ENCODE data around the gene ROBO3.

ROBO3 gene

DNA sequence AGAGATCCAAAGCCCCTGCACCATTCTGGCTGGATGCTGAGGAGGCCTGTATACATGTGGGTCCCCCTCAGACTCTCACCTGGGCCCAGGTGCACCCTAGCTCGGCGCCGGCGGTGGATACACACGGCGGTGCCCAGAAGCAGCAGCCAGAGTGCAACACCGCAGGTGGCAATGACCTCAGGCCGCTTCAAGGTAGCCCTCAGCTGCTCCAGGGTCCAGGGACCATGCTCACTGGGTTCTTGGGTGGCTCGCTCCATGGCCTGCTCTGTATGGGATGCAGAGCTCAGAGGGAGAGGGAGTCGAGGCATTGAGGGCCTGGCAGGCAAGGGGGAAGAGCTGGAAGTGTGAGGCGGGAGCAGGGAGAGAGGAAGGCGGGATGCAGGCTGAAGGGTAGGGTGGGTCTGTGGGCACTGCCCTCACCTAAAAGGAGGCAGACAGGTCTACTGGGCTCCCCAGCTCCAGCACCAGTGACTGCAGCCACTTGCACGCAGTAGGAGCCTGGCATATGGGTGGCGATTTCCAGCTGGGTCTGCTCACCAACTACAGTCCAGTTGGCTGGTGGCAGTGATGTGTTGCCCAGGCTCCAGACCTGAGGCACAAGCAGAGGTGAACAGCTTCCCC, 28.7 kb downstream of the ROBO3 start:
- no peak for DNase-seq

- no peak for DNase-seq
Observed at GRCh38 chr11:124894606-124895430, 29.6 kb downstream of the ROBO3 start.

DNA sequence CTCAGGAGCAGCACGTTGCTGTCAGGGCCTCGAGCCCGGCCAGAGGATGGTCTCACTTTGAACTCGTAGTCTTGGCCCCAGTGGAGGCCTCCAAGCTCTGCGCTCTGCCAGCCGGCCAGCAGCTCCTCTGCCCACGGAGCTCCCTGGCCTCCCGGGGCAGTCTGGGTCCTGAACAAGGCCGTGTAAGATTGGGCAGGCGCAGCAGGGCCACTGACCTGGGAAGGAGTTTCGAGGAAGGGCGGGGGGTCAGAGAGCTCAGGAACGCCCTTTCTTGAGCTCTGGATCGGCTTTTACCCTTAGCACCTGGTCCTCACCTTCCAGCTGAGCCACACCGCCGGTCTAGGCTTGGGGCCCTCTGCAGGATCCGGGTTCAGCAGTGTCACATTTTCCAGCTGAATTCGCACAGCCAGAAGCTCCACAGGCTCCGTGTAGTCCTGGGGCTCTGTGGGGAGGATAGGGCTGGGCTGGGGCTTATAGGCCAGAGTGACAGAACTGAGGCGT, 30.3 kb downstream of the ROBO3 start:
- DNase-seq = no peak

- no peak for DNase-seq
Observed at GRCh38 chr11:124896071-124896750, 31.0 kb downstream of the ROBO3 start.

- no peak for DNase-seq
Observed at GRCh38 chr11:124896821-124897391, 31.7 kb downstream of the ROBO3 start.

- no peak for DNase-seq
Observed at GRCh38 chr11:124897674-124898262, 32.5 kb downstream of the ROBO3 start, which contains the start of gene ROBO4. Gene ROBO4 (minus strand): TSS chr11:124897865. CDS start chr11:124897795, 70 bp downstream.

DNA sequence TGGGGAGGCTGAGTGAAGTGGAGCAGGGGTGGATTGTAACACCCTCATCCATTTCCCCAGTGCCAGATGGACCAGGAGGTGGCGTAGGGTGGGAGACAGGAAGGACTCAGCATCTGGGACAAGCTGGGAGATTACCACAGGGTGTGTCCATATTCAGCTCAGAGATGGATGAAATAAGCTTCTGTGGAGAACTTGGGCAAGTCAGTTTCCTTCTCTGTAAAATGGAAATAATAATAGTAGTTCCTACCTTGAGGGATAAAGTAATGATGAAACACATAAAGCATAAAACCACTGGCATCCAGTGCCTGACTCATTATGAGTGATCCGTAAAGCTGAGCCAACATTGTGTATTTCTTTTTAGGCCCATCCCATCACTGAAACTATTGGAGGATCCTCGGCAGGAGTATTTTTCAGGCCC, 33.0 kb downstream of the ROBO3 start:
- no peak for DNase-seq

DNA sequence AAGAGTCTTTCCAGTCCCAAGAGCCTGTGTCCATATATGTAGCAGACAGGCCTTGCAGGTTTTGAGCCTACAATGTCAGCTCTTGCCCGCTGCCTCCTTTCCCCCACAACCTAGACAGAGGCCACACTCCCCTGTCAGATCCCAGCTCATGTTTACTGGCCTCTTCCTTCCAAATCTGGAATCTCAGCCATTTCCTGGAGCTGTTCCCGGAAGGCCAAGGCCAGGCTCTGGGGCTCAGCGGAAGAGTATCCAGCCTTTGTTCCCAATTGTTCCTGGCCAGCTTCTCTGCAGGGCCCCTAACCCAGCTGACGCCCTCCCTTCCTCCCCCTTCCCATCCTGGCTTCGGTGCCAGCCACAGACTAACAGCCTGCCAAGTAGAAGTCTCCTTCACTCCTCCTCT, 33.5 kb downstream of the ROBO3 start:
- DNase-seq = no peak

DNA sequence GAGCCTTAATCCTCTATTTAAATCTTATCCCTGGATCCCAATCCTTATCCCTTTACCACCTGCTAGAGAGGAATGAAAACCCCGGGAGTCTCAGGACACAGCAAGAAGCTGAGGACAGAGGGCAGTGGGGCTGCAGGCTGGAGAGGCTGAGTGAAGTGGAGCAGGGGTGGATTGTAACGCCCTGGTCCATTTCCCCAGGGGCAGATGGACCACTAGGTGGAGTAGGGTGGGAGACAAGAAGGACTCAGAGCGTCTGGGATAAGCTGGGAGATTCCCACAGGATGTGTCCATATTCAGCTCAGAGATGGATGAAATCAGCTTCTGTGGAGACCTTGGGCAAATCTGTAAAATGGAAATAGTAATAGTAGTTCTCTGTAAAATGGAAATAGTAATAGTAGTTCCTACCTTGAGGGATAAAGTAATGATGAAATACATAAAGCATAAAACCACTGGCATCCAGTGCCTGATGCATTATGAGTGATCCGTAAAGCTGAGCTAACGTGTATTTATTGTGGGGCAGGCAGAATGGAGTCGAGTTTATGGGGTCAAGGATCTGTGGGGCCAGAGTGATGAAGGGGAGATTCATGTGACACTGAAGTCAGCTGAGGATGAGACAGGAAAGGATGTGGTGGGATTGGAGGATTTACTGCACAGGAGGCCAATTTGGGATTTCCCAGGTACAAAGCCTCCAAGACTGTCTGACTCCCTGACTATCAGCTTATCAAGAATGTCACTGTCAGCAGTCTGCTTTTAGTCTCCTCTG, 34.3 kb downstream of the ROBO3 start:
- DNase-seq = no peak

GRCh38 chr11:124900464-124900863, 35.2 kb downstream of the ROBO3 start:
- DNase-seq = no peak

- no peak for DNase-seq
Observed at GRCh38 chr11:124902616-124903015, 37.4 kb downstream of the ROBO3 start.

DNA sequence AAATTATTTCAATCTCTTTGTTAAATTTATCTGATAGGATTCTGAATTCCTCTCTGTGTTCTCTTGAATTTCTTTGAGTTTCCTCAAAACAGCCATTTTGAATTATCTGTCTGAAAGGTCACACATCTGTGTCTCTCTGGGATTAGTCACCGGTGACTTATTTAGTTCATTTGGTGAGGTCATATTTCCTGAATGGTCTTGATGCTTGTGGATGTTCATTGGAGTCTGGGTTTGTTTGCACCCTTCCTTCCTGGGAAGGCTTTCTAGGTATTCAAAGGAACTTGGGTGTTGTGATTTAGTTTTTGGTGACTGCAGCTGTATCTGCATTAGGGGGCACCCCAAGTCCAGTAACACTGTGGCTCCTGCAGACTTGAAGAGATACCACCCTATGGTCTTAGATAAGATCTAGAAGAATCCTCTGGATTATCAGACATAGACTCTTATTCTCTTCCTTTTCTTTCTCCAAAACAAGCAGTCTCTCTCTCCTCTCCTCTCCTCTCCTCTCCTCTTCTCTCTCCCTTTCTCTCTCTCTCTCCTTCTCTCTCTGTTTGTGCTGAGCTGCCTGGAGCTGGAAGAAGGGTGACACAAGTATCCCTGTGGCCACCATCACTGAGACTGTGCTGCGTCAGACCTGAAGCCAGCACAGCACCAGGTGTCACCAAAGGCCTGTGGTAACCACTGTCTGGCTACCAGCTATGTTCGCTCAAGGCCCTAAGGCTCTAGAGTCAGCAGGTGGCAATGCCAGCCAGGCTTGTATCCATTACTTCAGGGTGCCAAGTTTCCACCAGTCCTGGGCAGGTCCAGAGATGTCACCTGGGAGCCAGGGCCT, 50.5 kb downstream of the ROBO3 start:
- no peak for DNase-seq

DNA sequence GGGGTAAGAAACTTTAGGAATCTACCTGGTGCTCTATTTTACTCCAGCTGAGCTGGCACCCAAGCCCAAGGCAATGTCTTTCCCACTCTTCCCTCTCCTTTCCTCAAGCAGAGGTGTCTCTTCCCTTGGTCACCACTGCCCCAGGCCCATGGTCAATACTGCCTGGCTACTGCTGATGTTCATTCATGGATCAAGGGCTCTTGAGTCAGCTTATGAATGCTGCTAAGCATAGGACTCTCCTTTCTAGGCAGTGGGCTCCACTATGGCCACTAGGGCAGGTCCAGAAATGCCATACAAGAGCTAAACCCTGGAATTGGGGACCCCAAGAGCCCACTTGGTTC, 51.1 kb downstream of the ROBO3 start:
- no peak for DNase-seq

DNA sequence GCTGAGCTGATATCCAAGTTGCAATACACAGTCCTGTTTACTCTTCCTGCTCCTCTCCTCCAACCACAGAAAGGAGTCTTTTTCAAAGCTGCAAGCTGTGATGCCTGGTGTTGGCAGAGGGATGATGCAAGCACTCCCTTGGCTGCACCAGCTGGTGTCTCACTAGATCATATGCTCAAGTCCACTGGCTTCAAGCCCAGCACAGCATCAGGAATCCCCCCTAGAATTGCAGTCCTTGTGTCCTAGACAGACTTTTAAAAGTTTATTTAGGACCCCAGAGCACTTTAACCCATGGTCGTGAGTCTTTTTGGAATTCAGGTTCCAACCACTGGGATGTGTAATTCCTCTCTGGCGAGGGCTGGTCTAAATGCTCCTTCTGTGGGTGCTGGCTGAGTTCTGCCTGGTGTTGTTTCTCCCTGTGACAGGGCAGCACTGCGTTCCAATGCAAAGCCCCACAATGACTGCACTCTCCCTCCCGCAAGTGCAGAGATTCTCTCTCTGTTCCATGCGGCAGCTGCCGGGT, 51.9 kb downstream of the ROBO3 start:
- no peak for DNase-seq

GRCh38 chr11:124918950-124919349, 53.7 kb downstream of the ROBO3 start, which contains the start of gene HEPN1:
Gene HEPN1 (plus strand): TSS chr11:124919250.
- no peak for DNase-seq

GRCh38 chr11:124919898-124920297, 54.7 kb downstream of the ROBO3 start:
- no peak for DNase-seq

DNA sequence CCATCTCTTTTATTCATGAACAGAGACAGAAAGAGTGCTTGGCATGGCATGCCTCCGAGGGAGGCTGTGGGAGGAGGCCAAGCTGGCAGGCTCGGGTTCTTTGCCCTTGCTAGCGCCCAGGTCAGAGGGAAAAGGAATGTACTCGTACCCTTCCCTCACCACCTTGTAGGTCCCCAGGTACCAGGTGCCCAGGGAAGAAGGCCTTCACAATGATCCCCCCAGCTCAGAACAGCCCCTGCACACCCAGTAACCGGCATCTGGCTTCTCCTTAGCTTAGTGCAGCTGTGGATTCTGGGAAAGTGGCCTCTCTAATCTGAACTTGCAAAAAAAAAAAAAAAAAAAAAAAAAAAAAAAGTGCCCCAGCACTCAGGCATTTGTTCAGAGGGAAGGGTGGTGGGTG, 55.1 kb downstream of the ROBO3 start:
- DNase-seq = no peak

GRCh38 chr11:124920870-124921609, 55.8 kb downstream of the ROBO3 start:
- peak; percentile 68 for DNase-seq

GRCh38 chr11:124922831-124923230, 57.6 kb downstream of the ROBO3 start:
- DNase-seq = no peak

GRCh38 chr11:124923296-124923695, 58.1 kb downstream of the ROBO3 start:
- no peak for DNase-seq
